NCI-H2196 (cell line): Measurements from ENCODE around the gene NRCAM.
A peak's percentile ranks its signal among the peaks of the same experiment; 100 is the strongest.

Experiments used
- DNase-seq: peaks from one replicate; lab custom pipeline; 2025; ENCODE audit not compliant: unreplicated experiment; lab: John Stamatoyannopoulos, UW

Gene NRCAM

GRCh38 chr7:108137040-108137439 is 319.2 kb downstream of the NRCAM start:
- no peak for DNase-seq

- DNase-seq = no peak
Observed at GRCh38 chr7:108136191-108136688, 320.0 kb downstream of the NRCAM start.

GRCh38 chr7:108135446-108136190 is 320.6 kb downstream of the NRCAM start:
- DNase-seq = no peak

- DNase-seq = no peak
Observed at GRCh38 chr7:108134486-108134885, 321.8 kb downstream of the NRCAM start.

- DNase-seq = no peak
Observed at GRCh38 chr7:108132551-108133265, 323.5 kb downstream of the NRCAM start.

GRCh38 chr7:108130261-108130660 is 326.0 kb downstream of the NRCAM start, which contains the start of gene LAMB4:
Gene LAMB4, minus strand, starts transcription at chr7:108130361. Its CDS starts 7,197 bp downstream, at chr7:108123164.
- no peak for DNase-seq

- DNase-seq = no peak
Observed at GRCh38 chr7:108129018-108129965, 326.9 kb downstream of the NRCAM start.

- no peak for DNase-seq
Observed at GRCh38 chr7:108128514-108128913, 327.7 kb downstream of the NRCAM start.

- no peak for DNase-seq
Observed at GRCh38 chr7:108127461-108127860, 328.8 kb downstream of the NRCAM start.

GRCh38 chr7:108124820-108125219 is 331.4 kb downstream of the NRCAM start:
- no peak for DNase-seq

GRCh38 chr7:108122181-108122580 is 334.1 kb downstream of the NRCAM start:
- no peak for DNase-seq

GRCh38 chr7:108120933-108121332 is 335.3 kb downstream of the NRCAM start:
- no peak for DNase-seq

- DNase-seq = no peak
Observed at GRCh38 chr7:108120196-108120595, 336.0 kb downstream of the NRCAM start.

GRCh38 chr7:108118959-108119358 is 337.3 kb downstream of the NRCAM start:
- no peak for DNase-seq

- DNase-seq = peak; percentile 10
Observed at GRCh38 chr7:108114117-108114841, 342.0 kb downstream of the NRCAM start.

GRCh38 chr7:108112683-108113082 is 343.6 kb downstream of the NRCAM start:
- DNase-seq = no peak

GRCh38 chr7:108109221-108109908 is 346.9 kb downstream of the NRCAM start:
- DNase-seq = peak; percentile 26

- no peak for DNase-seq
Observed at GRCh38 chr7:108108131-108108530, 348.1 kb downstream of the NRCAM start.

GRCh38 chr7:108104324-108104723 is 351.9 kb downstream of the NRCAM start:
- no peak for DNase-seq
